Osteocyte (in vitro differentiated cells): ENCODE data around the gene JPT1. TPM values are rescaled to one million over a fixed set of nuclear protein-coding genes. Genes with fewer than 3 reads are reported as not detected.

Experiments
- DNase-seq: peaks from one replicate; pipeline ENCODE4 v3.0.0; 2021; ENCODE audit warnings: mixed read lengths; ENCODE audit not compliant: unreplicated experiment; ENCODE audit errors: extremely low spot score
- H3K27ac Mint-ChIP-seq: one replicate; pipeline ENCODE4 v1.8.0; 2021; ENCODE audit warnings: mild to moderate bottlenecking, mixed read lengths; ENCODE audit not compliant: unreplicated experiment
- H3K27me3 Mint-ChIP-seq: one replicate; pipeline ENCODE4 v1.8.0; 2021; ENCODE audit warnings: mixed read lengths; ENCODE audit not compliant: unreplicated experiment
- H3K36me3 Mint-ChIP-seq: one replicate; pipeline ENCODE4 v1.8.0; 2021; ENCODE audit warnings: mixed read lengths; ENCODE audit not compliant: unreplicated experiment
- H3K4me1 Mint-ChIP-seq: one replicate; pipeline ENCODE4 v1.8.0; 2021; ENCODE audit warnings: mixed read lengths; ENCODE audit not compliant: unreplicated experiment
- H3K4me3 Mint-ChIP-seq: one replicate; pipeline ENCODE4 v1.8.0; 2021; ENCODE audit warnings: mild to moderate bottlenecking, moderate library complexity, mixed read lengths; ENCODE audit not compliant: unreplicated experiment
- H3K9me3 Mint-ChIP-seq: one replicate; pipeline ENCODE4 v1.8.0; 2021; ENCODE audit warnings: mixed read lengths; ENCODE audit not compliant: unreplicated experiment
- CTCF ChIP-seq: fragments of 200-600 bp; sonication (generic); IDR thresholded peaks from 2 replicates; pipeline ENCODE4 v1.5.0; 2021; ENCODE audit warnings: antibody characterized with exemption, mild to moderate bottlenecking, moderate library complexity
- total RNA-seq: library from RNA; stranded (reverse); gene quantifications from 2 replicates; pipeline ENCODE4 v1.2.1, GENCODE V29; 2021

Gene JPT1
- total RNA-seq, 1 donor from 2014 or later, result 95.9 TPM

GRCh38 chr17:75102385-75102821 is 51.9 kb downstream of the JPT1 start:
- H3K9me3 Mint-ChIP-seq, result no peaks in the 10 kb centered on the region
- peaks cover 2% of the 10 kb centered on the region for H3K36me3 Mint-ChIP-seq
- H3K4me3 Mint-ChIP-seq, result no peak overlapping the region
- TF ChIP-seq CTCF, result no peak
- no peak for DNase-seq
- peaks cover 6% of the 10 kb centered on the region for H3K4me1 Mint-ChIP-seq
- H3K27ac Mint-ChIP-seq, result no peak overlapping the region
- no peaks in the 10 kb centered on the region for H3K27me3 Mint-ChIP-seq

GRCh38 chr17:75099881-75100595 is 54.3 kb downstream of the JPT1 start:
- H3K27ac Mint-ChIP-seq, result no peak overlapping the region
- H3K36me3 Mint-ChIP-seq, result no peaks in the 10 kb centered on the region
- H3K9me3 Mint-ChIP-seq, result no peaks in the 10 kb centered on the region
- no peak for TF ChIP-seq CTCF
- no peak for DNase-seq
- H3K4me3 Mint-ChIP-seq, result no peak overlapping the region
- H3K27me3 Mint-ChIP-seq, result no peaks in the 10 kb centered on the region
- peaks cover 7% of the 10 kb centered on the region for H3K4me1 Mint-ChIP-seq

- no peaks in the 10 kb centered on the region for H3K36me3 Mint-ChIP-seq
Observed at GRCh38 chr17:75098861-75099260, 55.5 kb downstream of the JPT1 start.

GRCh38 chr17:75097865-75098264 is 56.4 kb downstream of the JPT1 start:
- peaks cover 8% of the 10 kb centered on the region for H3K4me1 Mint-ChIP-seq
- no peak overlapping the region for H3K27ac Mint-ChIP-seq
- DNase-seq, result no peak
- H3K4me3 Mint-ChIP-seq, result no peak overlapping the region
- TF ChIP-seq CTCF, result no peak
- no peaks in the 10 kb centered on the region for H3K27me3 Mint-ChIP-seq
- no peaks in the 10 kb centered on the region for H3K9me3 Mint-ChIP-seq
- no peaks in the 10 kb centered on the region for H3K36me3 Mint-ChIP-seq

More at GRCh38 chr17:75098861-75099260, 55.5 kb downstream of the JPT1 start:
- Mint-ChIP-seq H3K4me3 (no peak overlapping the region), H3K9me3 (no peaks in the 10 kb centered on the region), H3K27ac (no peak overlapping the region), H3K4me1 (peaks cover 7% of the 10 kb centered on the region), H3K27me3 (no peaks in the 10 kb centered on the region)
- DNase-seq, result no peak
- TF ChIP-seq CTCF, result no peak

GRCh38 chr17:75096082-75096625 is 58.2 kb downstream of the JPT1 start:
- no peak for DNase-seq
- H3K27ac Mint-ChIP-seq, result peak overlapping the region; percentile 8
- no peak for TF ChIP-seq CTCF
- no peaks in the 10 kb centered on the region for H3K27me3 Mint-ChIP-seq
- H3K9me3 Mint-ChIP-seq, result no peaks in the 10 kb centered on the region
- H3K36me3 Mint-ChIP-seq, result no peaks in the 10 kb centered on the region
- no peak overlapping the region for H3K4me3 Mint-ChIP-seq
- peaks cover 23% of the 10 kb centered on the region for H3K4me1 Mint-ChIP-seq
